Kidney (tissue), 22 donors: ENCODE results near the gene FDCSP. TPM values are rescaled to one million over a fixed set of nuclear protein-coding genes. Genes with fewer than 3 reads are reported as not detected.

Experiments
- DNase-seq, 5 donors: peaks; one replicate each; pipeline ENCODE4 v3.0.0-alpha.2; 2013 to 2020
- FAIRE-seq: peaks from 2 replicates; lab custom pipeline; 2012; peaks lifted over from hg19 to GRCh38; lab: Jason Lieb, UNC
- H3K27ac ChIP-seq, 2 donors: one replicate each; pipeline ENCODE4 v1.7.0; 2013; ENCODE audit warnings: low read depth in 2 of 2, low read length in 2 of 2, inconsistent platforms in 1 of 2
- H3K27me3 ChIP-seq: one replicate; pipeline ENCODE4 v1.7.1; 2013; ENCODE audit warnings: low read length, inconsistent platforms; ENCODE audit not compliant: control insufficient read depth, insufficient read depth
- H3K36me3 ChIP-seq, 3 donors: one replicate each; pipeline versions ENCODE4 v1.7.0 to v1.7.1; 2013; ENCODE audit warnings: low read length in 3 of 3, control low read depth in 1 of 3, inconsistent platforms in 1 of 3; ENCODE audit not compliant: insufficient read depth in 3 of 3, control insufficient read depth in 2 of 3
- H3K4me1 ChIP-seq, 3 donors: one replicate each; pipeline versions ENCODE4 v1.7.0 to v1.7.1; 2013; ENCODE audit warnings: low read length in 3 of 3, inconsistent platforms in 1 of 3, low read depth in 1 of 3; ENCODE audit not compliant: control insufficient read depth in 2 of 3, insufficient read depth in 2 of 3
- H3K4me3 ChIP-seq, 3 donors: one replicate each; pipeline versions ENCODE4 v1.7.0 to v1.8.1; 2013; ENCODE audit warnings: low read length in 3 of 3, control low read depth in 1 of 3, inconsistent platforms in 1 of 3
- H3K9ac ChIP-seq, 3 donors: one replicate each; pipeline versions ENCODE4 v1.7.0 to v1.7.1; 2013; ENCODE audit warnings: low read length in 3 of 3, control low read depth in 1 of 3, inconsistent platforms in 1 of 3
- H3K9me3 ChIP-seq, 3 donors: one replicate each; pipeline versions ENCODE4 v1.7.0 to v1.7.1; 2013; ENCODE audit warnings: low read length in 3 of 3, control low read depth in 1 of 3, inconsistent platforms in 1 of 3; ENCODE audit not compliant: control insufficient read depth in 2 of 3, insufficient read depth in 1 of 3
- intact Hi-C: fragments of 100-400 bp; cut with DNase I; formaldehyde crosslinking; loops from one replicate; pipeline ENCODE4 v1.11.1; 2022
- long read RNA-seq, 10 donors: library from polyadenylated mRNA in 1 of 10; unstranded in 1 of 10; transcript quantifications; one replicate each; pipeline ENCODE4 v2.0.0 and lab custom pipeline, GENCODE V29; 2021 to 2026
- polyA plus RNA-seq: library from polyadenylated mRNA; stranded (reverse); fragments of 350-450 nt; fragmentation: Illumina TruSeq; extraction: RNeasy Lipid Tissue Mini Kit (QIAGEN cat#74804); gene quantifications from one replicate; pipeline ENCODE4 v1.2.3, GENCODE V29; 2014; ENCODE audit warnings: low read depth, low replicate concordance; ENCODE audit not compliant: insufficient read depth
- total RNA-seq: library from RNA; stranded (reverse); fragmentation: NEBNext Ultra II Directional; extraction: Animal tissue kit (Norgen Biotek cat#: 25700); gene quantifications from one replicate; pipeline ENCODE4 v1.2.1, GENCODE V29; 2021
- TF ChIP-seq, protein P1 (sequence below): IDR thresholded peaks from 3 replicates; pipeline ENCODE4 v1.5.1; 2012; ENCODE audit warnings: mild to moderate bottlenecking, moderate library complexity, borderline replicate concordance; ENCODE audit not compliant: insufficient read depth; ENCODE audit errors: extremely low read depth
- donor health status: control.
- donor health status: control.
- donor health status: control.
- donor health status: control.
- donor health status: control.
- donor health status: DM: yes; HTN: yes; CAD: no.
- donor health status: Normal renal cell carcinoma (clear cell type).

FDCSP gene
- total RNA-seq, result 0.50 TPM
- polyA plus RNA-seq, result not detected
- long read RNA-seq, donor 1, result 0 reads
- long read RNA-seq, donor 2, result 0 reads
- long read RNA-seq, donor 3, partial matches to known transcripts, result 0 of 1 reads
- long read RNA-seq, donor 3, other reads (novel, unspliced or antisense), result 0 of 1 reads
- long read RNA-seq, donor 4, result 0 reads
- long read RNA-seq, donor 5, result 0 reads
- long read RNA-seq, donor 6, partial matches to known transcripts, result 0 of 1 reads
- long read RNA-seq, donor 6, other reads (novel, unspliced or antisense), result 0 of 1 reads
- long read RNA-seq, donor 7, result 0 reads
- long read RNA-seq, donor 8, result 0 reads
- long read RNA-seq, donor 9, result 0 reads
- long read RNA-seq, donor 10, partial matches to known transcripts, result 0 of 1 reads
- long read RNA-seq, donor 10, other reads (novel, unspliced or antisense), result 0 of 1 reads

DNA sequence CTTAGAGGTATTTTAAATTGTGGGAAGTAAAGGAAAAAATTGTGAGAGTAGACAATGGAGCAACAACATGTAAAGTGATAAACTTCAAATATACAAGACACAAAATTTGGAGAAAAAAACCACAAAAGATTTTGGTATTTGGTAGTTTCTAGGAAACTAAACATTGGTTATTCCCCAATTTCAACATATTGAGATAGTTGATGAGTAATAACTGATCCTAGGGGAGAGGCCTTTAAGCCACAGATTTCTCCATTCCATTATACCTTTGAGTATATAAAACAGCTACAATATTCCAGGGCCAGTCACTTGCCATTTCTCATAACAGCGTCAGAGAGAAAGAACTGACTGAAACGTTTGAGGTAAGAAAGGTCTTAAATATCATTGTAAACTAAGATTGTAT is at the start of gene FDCSP:
Gene FDCSP (plus strand): TSS at position 301 of the 400 bp plus-strand sequence. CDS start 5,071 bp downstream, outside the sequence.
- Histone ChIP-seq H3K9ac (no peak within 1 kb of the TSS), H3K36me3 (no peaks in the 10 kb centered on the region), H3K4me3 (no peak within 1 kb of the TSS), H3K9me3 (no peaks in the 10 kb centered on the region), H3K27ac (no peak within 1 kb of the TSS), H3K4me1 (no peaks in the 10 kb centered on the region), H3K27me3 (no peaks in the 10 kb centered on the region)
- FAIRE-seq, result no peak
- intact Hi-C loops, result no loop called here
- DNase-seq, result no peak
- TF ChIP-seq, protein P1, sequence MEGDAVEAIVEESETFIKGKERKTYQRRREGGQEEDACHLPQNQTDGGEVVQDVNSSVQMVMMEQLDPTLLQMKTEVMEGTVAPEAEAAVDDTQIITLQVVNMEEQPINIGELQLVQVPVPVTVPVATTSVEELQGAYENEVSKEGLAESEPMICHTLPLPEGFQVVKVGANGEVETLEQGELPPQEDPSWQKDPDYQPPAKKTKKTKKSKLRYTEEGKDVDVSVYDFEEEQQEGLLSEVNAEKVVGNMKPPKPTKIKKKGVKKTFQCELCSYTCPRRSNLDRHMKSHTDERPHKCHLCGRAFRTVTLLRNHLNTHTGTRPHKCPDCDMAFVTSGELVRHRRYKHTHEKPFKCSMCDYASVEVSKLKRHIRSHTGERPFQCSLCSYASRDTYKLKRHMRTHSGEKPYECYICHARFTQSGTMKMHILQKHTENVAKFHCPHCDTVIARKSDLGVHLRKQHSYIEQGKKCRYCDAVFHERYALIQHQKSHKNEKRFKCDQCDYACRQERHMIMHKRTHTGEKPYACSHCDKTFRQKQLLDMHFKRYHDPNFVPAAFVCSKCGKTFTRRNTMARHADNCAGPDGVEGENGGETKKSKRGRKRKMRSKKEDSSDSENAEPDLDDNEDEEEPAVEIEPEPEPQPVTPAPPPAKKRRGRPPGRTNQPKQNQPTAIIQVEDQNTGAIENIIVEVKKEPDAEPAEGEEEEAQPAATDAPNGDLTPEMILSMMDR, result no peak

DNA sequence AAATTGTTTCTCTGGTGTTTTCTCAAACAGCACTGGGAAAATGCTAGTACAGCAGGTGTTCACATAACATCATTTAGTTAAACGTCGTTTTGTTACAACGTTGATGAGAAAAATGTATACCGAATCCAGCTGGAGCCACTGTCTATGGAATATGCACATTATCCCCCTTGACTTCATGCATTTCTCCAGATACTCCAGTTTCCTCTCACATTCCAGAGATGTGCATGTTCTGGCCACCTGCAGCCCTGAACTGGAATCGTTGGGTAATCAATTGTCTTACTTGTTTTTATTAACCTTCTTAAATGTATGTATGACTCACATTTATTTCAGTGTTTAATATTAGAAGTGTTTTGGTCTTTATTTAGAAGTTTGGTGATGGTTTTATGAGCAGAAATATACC is 48.8 kb upstream of the FDCSP start:
- H3K4me3 ChIP-seq, result no peak overlapping the region
- H3K27me3 ChIP-seq, result no peaks in the 10 kb centered on the region
- no peaks in the 10 kb centered on the region for H3K36me3 ChIP-seq
- no peak for FAIRE-seq
- no peak overlapping the region for H3K27ac ChIP-seq
- TF ChIP-seq, protein P1, result no peak
- DNase-seq, result no peak
- no peak overlapping the region for H3K9ac ChIP-seq
- intact Hi-C loops, result no loop called here
- no peaks in the 10 kb centered on the region for H3K4me1 ChIP-seq
- H3K9me3 ChIP-seq, result no peaks in the 10 kb centered on the region

DNA sequence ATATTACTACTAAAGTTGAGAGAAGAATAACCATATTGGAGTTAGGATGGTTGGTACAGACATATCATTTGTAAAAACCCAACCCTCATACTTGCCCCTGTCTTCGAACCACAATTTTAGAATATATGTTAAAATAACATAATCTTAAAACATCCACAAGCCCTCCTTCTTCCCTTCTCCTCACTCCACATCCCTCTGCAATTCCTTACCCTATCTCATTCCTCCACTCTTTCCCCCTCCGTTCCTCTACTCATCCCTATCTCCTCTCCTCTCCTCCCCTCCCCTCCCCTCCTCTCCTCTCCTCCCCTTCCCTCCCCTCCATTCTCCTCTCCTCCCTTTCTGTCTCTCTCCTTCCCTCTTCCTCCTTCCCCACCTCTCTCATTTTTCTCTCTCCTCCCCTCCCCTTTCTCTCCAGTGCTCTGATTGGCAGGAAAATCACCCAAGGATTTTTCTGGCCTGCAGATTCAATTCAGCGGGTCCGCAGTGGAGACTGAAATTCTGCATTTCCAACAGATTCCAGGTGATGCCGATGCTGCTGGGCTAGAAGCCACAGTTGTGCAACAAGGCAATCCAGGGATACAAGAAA is 47.8 kb upstream of the FDCSP start:
- no peak overlapping the region for H3K27ac ChIP-seq
- FAIRE-seq (no peak), DNase-seq (no peak)
- H3K4me3 ChIP-seq, result no peak overlapping the region
- intact Hi-C loops, result no loop called here
- no peaks in the 10 kb centered on the region for H3K9me3 ChIP-seq
- no peaks in the 10 kb centered on the region for H3K4me1 ChIP-seq
- H3K36me3 ChIP-seq, result no peaks in the 10 kb centered on the region
- TF ChIP-seq, protein P1, result no peak
- H3K27me3 ChIP-seq, result no peaks in the 10 kb centered on the region
- H3K9ac ChIP-seq, result no peak overlapping the region
